ENCODE data around the gene ZFP92. TPM values are rescaled to one million over a fixed set of nuclear protein-coding genes. Genes with fewer than 3 reads are reported as not detected.

The ZFP92 gene
- total RNA-seq, 4 donors from 2014 or later = 1.5 to 3.8 (median 2.0) TPM

DNA sequence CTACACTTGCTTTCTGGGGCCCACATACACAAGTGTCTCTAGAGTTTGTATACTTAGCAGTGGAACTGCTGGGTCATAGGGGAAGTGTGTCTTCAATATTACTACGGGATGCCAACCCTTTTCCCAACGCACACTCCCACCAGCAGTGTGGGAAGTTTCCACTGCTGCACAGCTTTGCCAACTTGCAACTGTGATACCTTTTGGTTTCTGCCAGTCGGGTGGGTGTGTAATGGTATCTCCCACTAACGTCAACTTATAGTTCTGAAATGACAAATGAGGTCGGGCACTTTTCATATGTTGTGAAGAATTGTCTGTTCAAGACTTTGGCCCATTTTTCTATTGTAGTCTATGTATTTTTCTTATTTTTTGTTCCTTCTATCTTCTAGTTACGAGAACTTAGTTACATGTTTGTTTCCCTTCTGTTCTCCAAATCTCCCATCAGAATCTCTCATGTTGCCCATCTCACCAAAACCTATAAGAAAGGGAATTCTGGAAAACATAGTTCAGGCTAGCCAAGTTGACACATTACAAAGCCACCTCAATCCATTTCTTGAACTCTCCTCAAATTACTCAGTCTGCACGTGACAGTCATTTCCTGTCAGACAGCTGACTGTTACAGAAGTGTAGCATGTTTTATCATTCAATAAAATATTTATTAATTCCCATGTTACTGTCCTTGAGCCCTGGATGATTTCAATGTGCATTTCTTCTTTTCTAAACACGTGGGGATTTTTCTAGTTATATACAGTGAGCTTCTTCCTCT lies 40.8 kb upstream of the ZFP92 start:
- no peaks in the 10 kb centered on the region for H3K4me1 ChIP-seq
- ATAC-seq = no peak
- 52 to 69% methylated on average over 5 to 6 of the region's 8 CpGs for WGBS, 2 donors (ENCODE audit: low coverage in 1 of 2)
- no peaks in the 10 kb centered on the region for H3K27me3 ChIP-seq
- TF ChIP-seq EP300 (IDR thresholded peaks at IDR 0.05) (no peak), POLR2A (IDR thresholded peaks at IDR 0.05) (no peak), POLR2AphosphoS5 (IDR thresholded peaks at IDR 0.05) (no peak)
- TF ChIP-seq, protein P1, sequence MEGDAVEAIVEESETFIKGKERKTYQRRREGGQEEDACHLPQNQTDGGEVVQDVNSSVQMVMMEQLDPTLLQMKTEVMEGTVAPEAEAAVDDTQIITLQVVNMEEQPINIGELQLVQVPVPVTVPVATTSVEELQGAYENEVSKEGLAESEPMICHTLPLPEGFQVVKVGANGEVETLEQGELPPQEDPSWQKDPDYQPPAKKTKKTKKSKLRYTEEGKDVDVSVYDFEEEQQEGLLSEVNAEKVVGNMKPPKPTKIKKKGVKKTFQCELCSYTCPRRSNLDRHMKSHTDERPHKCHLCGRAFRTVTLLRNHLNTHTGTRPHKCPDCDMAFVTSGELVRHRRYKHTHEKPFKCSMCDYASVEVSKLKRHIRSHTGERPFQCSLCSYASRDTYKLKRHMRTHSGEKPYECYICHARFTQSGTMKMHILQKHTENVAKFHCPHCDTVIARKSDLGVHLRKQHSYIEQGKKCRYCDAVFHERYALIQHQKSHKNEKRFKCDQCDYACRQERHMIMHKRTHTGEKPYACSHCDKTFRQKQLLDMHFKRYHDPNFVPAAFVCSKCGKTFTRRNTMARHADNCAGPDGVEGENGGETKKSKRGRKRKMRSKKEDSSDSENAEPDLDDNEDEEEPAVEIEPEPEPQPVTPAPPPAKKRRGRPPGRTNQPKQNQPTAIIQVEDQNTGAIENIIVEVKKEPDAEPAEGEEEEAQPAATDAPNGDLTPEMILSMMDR (IDR thresholded peaks at IDR 0.05) = no peak
- no peaks in the 10 kb centered on the region for H3K9me3 ChIP-seq
- no peak overlapping the region for H3K27ac ChIP-seq
- H3K4me3 ChIP-seq = no peak overlapping the region
- no peaks in the 10 kb centered on the region for H3K36me3 ChIP-seq

- no peak for ATAC-seq
- Histone ChIP-seq H3K36me3 (no peaks in the 10 kb centered on the region), H3K27ac (no peak overlapping the region), H3K27me3 (no peaks in the 10 kb centered on the region), H3K4me1 (no peaks in the 10 kb centered on the region), H3K4me3 (no peak overlapping the region), H3K9me3 (no peaks in the 10 kb centered on the region)
- TF ChIP-seq, protein P1 (IDR thresholded peaks at IDR 0.05) = no peak
- no peak for TF ChIP-seq POLR2A (IDR thresholded peaks at IDR 0.05)
- no peak for TF ChIP-seq POLR2AphosphoS5 (IDR thresholded peaks at IDR 0.05)
- no peak for TF ChIP-seq EP300 (IDR thresholded peaks at IDR 0.05)
- WGBS, 2 donors (ENCODE audit: low coverage in 1 of 2) = 51% methylated on average over 3 of the region's 3 CpGs; no CpG with 5 or more reads in 1 of the 2 donors
These were observed 40.0 kb upstream of the ZFP92 start for GRCh38 chrX:153371256-153371655.

DNA sequence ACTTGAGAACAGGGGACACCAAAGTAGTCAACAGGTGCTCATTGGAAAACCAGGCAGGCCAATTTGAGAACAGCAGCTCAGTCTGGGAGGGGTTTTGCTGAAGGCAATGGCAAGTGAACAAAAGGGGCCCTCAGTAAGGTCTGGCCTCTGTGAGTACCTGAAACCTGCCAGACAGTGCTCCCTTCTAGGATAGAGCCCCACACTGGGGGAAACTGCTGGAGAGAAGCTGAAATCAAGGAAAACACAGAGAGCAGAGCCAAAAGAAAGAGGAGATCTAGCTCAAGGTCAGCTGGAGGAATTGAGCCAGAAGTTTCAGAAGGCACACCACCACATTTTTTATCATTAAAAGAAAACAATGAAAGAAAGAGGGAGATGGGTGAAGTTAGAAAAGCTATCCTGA lies 38.3 kb upstream of the ZFP92 start:
- Histone ChIP-seq H3K4me3 (no peak overlapping the region), H3K27ac (no peak overlapping the region)

GRCh38 chrX:153374426-153374825 lies 36.8 kb upstream of the ZFP92 start:
- Histone ChIP-seq H3K4me3 (no peak overlapping the region), H3K27ac (no peak overlapping the region), H3K9me3 (no peaks in the 10 kb centered on the region), H3K36me3 (no peaks in the 10 kb centered on the region), H3K4me1 (no peaks in the 10 kb centered on the region), H3K27me3 (no peaks in the 10 kb centered on the region)
- TF ChIP-seq POLR2AphosphoS5 (IDR thresholded peaks at IDR 0.05) (no peak), EP300 (IDR thresholded peaks at IDR 0.05) (no peak), POLR2A (IDR thresholded peaks at IDR 0.05) (no peak)
- TF ChIP-seq, protein P1 (IDR thresholded peaks at IDR 0.05) = no peak
- 38 to 73% methylated on average over 4 to 6 of the region's 7 CpGs for WGBS, 2 donors (ENCODE audit: low coverage in 1 of 2)
- no peak for ATAC-seq

More for the DNA sequence above, 38.3 kb upstream of the ZFP92 start:
- Histone ChIP-seq H3K27me3 (no peaks in the 10 kb centered on the region), H3K4me1 (no peaks in the 10 kb centered on the region), H3K36me3 (no peaks in the 10 kb centered on the region), H3K9me3 (no peaks in the 10 kb centered on the region)
- TF ChIP-seq EP300 (IDR thresholded peaks at IDR 0.05) (no peak), POLR2AphosphoS5 (IDR thresholded peaks at IDR 0.05) (no peak), POLR2A (IDR thresholded peaks at IDR 0.05) (no peak)
- TF ChIP-seq, protein P1 (IDR thresholded peaks at IDR 0.05) = no peak
- ATAC-seq = no peak

GRCh38 chrX:153375571-153375970 lies 35.7 kb upstream of the ZFP92 start:
- Histone ChIP-seq H3K4me1 (no peaks in the 10 kb centered on the region), H3K36me3 (no peaks in the 10 kb centered on the region), H3K9me3 (no peaks in the 10 kb centered on the region), H3K4me3 (no peak overlapping the region), H3K27ac (no peak overlapping the region), H3K27me3 (no peaks in the 10 kb centered on the region)
- TF ChIP-seq, protein P1 (IDR thresholded peaks at IDR 0.05) = no peak
- TF ChIP-seq EP300 (IDR thresholded peaks at IDR 0.05) (no peak), POLR2AphosphoS5 (IDR thresholded peaks at IDR 0.05) (no peak), POLR2A (IDR thresholded peaks at IDR 0.05) (no peak)
- ATAC-seq = no peak
- WGBS, 2 donors (ENCODE audit: low coverage in 1 of 2) = 100% methylated on average over 1 of the region's 5 CpGs; no CpG with 5 or more reads in 1 of the 2 donors

Measured in gastroesophageal sphincter (tissue), 4 donors.